Endothelial cell of umbilical vein (primary cell): ENCODE measurements around the gene EFHC1. TPM values are rescaled to one million over a fixed set of nuclear protein-coding genes. Genes with fewer than 3 reads are reported as not detected.

Source experiments
- Bru-seq: library from RNA; stranded (reverse); fragments of 400-500 nt; gene quantifications from one replicate; lab custom pipeline; 2021; lab: Mats Ljungman, UMichigan
- BruChase-seq, 2 experiments: library from RNA; stranded (reverse); fragments of 400-500 nt; gene quantifications; one replicate each; lab custom pipeline; 2021; lab: Mats Ljungman, UMichigan
- BruUV-seq: library from RNA; stranded (reverse); fragments of 400-500 nt; replicated peaks from 2 replicates; lab custom pipeline; 2021; lab: Mats Ljungman, UMichigan
- CTCF ChIA-PET: fragments of 300-600, 350-600 bp; sonication (Branson Sonifier 250); formaldehyde crosslinking; loops from one replicate; lab custom pipeline; 2021; ENCODE audit warnings: antibody characterized with exemption, inconsistent platforms; lab: Charles Lee
- POLR2A ChIA-PET: fragments of 300-600, 350-600 bp; sonication (Branson Sonifier 250); formaldehyde crosslinking; loops from one replicate; lab custom pipeline; 2021; ENCODE audit warnings: antibody characterized with exemption, inconsistent platforms; lab: Charles Lee
- DNase-seq: peaks from one replicate; pipeline ENCODE4 v3.0.0-alpha.2; 2011; ENCODE audit warnings: low read depth, low spot score
- FAIRE-seq: peaks from 2 replicates; lab custom pipeline; 2011; peaks lifted over from hg19 to GRCh38; lab: Jason Lieb, UNC
- H2AFZ ChIP-seq: 2 replicates; pipeline ENCODE4 v1.6.0; 2012; ENCODE audit warnings: low read depth, low read length, control low read depth, inconsistent platforms
- H3K27ac ChIP-seq: 2 replicates; pipeline ENCODE4 v1.5.1; 2011; ENCODE audit warnings: low read depth, mild to moderate bottlenecking, control low read depth, low read length, moderate library complexity; ENCODE audit not compliant: insufficient read depth
- H3K27me3 ChIP-seq, 2 experiments: 2 replicates each; pipeline versions ENCODE4 v1.6.0 to v1.6.1; 2011; ENCODE audit warnings: low read length in 2 of 2, mixed read lengths in 1 of 2; ENCODE audit not compliant: control insufficient read depth in 2 of 2, insufficient read depth in 2 of 2
- H3K36me3 ChIP-seq, 2 experiments: 2 replicates in 1 of 2; 3 replicates in 1 of 2; pipeline ENCODE4 v1.5.1; 2011; ENCODE audit warnings: low read length in 2 of 2, mild to moderate bottlenecking in 1 of 2, moderate library complexity in 1 of 2; ENCODE audit not compliant: control insufficient read depth in 2 of 2, insufficient read depth in 2 of 2; ENCODE audit errors: extremely low read depth in 1 of 2
- H3K4me1 ChIP-seq: 3 replicates; pipeline ENCODE4 v1.5.1; 2011; ENCODE audit warnings: mild to moderate bottlenecking, low read length; ENCODE audit not compliant: control insufficient read depth, insufficient read depth; ENCODE audit errors: extremely low read depth
- H3K4me2 ChIP-seq: 2 replicates; pipeline ENCODE4 v1.6.1; 2011; ENCODE audit warnings: low read length, control low read depth, mixed read lengths; ENCODE audit not compliant: insufficient read depth
- H3K4me3 ChIP-seq, 3 experiments: fragments of 200-600 bp in 1 of 3; sonication (generic), shearing (Covaris generic) in 1 of 3; replicated peaks in 1 of 3; 2 replicates each; pipeline ENCODE4 v1.5.1; 2011 to 2016; ENCODE audit warnings: control low read depth in 3 of 3, low read length in 3 of 3, mild to moderate bottlenecking in 2 of 3, inconsistent platforms in 1 of 3, low read depth in 1 of 3, moderate library complexity in 1 of 3; ENCODE audit not compliant: insufficient read depth in 1 of 3
- H3K79me2 ChIP-seq: 2 replicates; pipeline ENCODE4 v1.6.0; 2012; ENCODE audit warnings: low read length, inconsistent platforms; ENCODE audit not compliant: control insufficient read depth, insufficient read depth
- H3K9ac ChIP-seq: replicated peaks from 2 replicates; pipeline ENCODE3; 2011; ENCODE audit warnings: low read length, control low read depth; ENCODE audit not compliant: insufficient read depth; ENCODE audit errors: extremely low read depth
- H3K9me1 ChIP-seq: replicated peaks from 3 replicates; pipeline ENCODE4 v1.6.0; 2011; ENCODE audit warnings: mild to moderate bottlenecking, low read length; ENCODE audit not compliant: control insufficient read depth, insufficient read depth; ENCODE audit errors: extremely low read depth
- H3K9me3 ChIP-seq: replicated peaks from 2 replicates; pipeline ENCODE4 v1.5.1; 2012; ENCODE audit warnings: low read length, inconsistent platforms; ENCODE audit not compliant: control insufficient read depth, insufficient read depth
- H4K20me1 ChIP-seq: replicated peaks from 2 replicates; pipeline ENCODE3; 2011; ENCODE audit warnings: mild to moderate bottlenecking, low read length; ENCODE audit not compliant: control insufficient read depth, insufficient read depth; ENCODE audit errors: extremely low read depth
- EZH2 ChIP-seq: IDR thresholded peaks from 2 replicates; pipeline ENCODE4 v1.6.1; 2012; ENCODE audit warnings: borderline replicate concordance, low read depth, mild to moderate bottlenecking, moderate library complexity, low read length, inconsistent platforms; ENCODE audit not compliant: severe bottlenecking
- FOS ChIP-seq: IDR thresholded peaks from 2 replicates; pipeline ENCODE4 v1.6.1; 2011; ENCODE audit warnings: mild to moderate bottlenecking, low read length, moderate library complexity, borderline replicate concordance; ENCODE audit not compliant: insufficient read depth
- GATA2 ChIP-seq: IDR thresholded peaks from 2 replicates; pipeline ENCODE4 v1.7.0; 2011; ENCODE audit warnings: low read depth, mild to moderate bottlenecking, moderate library complexity, mixed read lengths, low read length; ENCODE audit not compliant: insufficient read length, insufficient read depth
- JUN ChIP-seq: IDR thresholded peaks from 2 replicates; pipeline ENCODE4 v1.6.1; 2011; ENCODE audit warnings: borderline replicate concordance, low read depth; ENCODE audit not compliant: insufficient read length, insufficient read depth
- MYC ChIP-seq: IDR thresholded peaks from one replicate; pipeline ENCODE4 v1.6.1; 2011; ENCODE audit warnings: mild to moderate bottlenecking, low read depth, low read length
- POLR2A ChIP-seq: IDR thresholded peaks from 2 replicates; pipeline ENCODE4 v1.6.1; 2012; ENCODE audit warnings: low read depth, mild to moderate bottlenecking, control low read depth, low read length
- POLR2AphosphoS5 ChIP-seq: IDR thresholded peaks from 2 replicates; pipeline ENCODE4 v1.6.1; 2012; ENCODE audit warnings: low read depth, mild to moderate bottlenecking, control low read depth, low read length, moderate library complexity; ENCODE audit not compliant: insufficient read depth
- dilution Hi-C: fragments of 300-500 bp; cut with MboI; formaldehyde crosslinking; loops from one replicate; pipeline ENCODE4 v1.15.0; 2019; ENCODE audit warnings: low sequenced_read_pairs; ENCODE audit not compliant: extremely low pct_ligation_motif_present
- intact Hi-C: fragments of 100-400 bp; cut with micrococcal nuclease; formaldehyde crosslinking; loops from one replicate; pipeline ENCODE4 v1.10.0; 2022
- long read RNA-seq: library from polyadenylated mRNA; stranded (forward); transcript quantifications from one replicate; pipeline ENCODE4 v2.0.0, GENCODE V29; 2021
- polyA minus RNA-seq, 3 experiments: library from RNA; depleted of rRNA, polyadenylated mRNA; stranded (reverse); fragments of >200 nt; gene quantifications; 1 replicate in 1 of 3; 2 replicates in 2 of 3; pipeline ENCODE4 v1.2.3, GENCODE V29; 2011
- polyA plus RNA-seq, 4 experiments: library from polyadenylated mRNA; depleted of rRNA in 3 of 4; stranded (reverse) in 3 of 4; unstranded in 1 of 4; fragments of >200 nt; gene quantifications; 2 replicates each; pipeline versions ENCODE4 v1.2.1 to v1.2.3, GENCODE V29; 2011 to 2012; ENCODE audit warnings: missing spikeins in 1 of 4
- total RNA-seq: library from RNA; stranded (reverse); gene quantifications from 2 replicates; pipeline ENCODE4 v1.2.3, GENCODE V29; 2021
- TF ChIP-seq, protein P1 (sequence below), 2 donors: IDR thresholded peaks; 1 replicate in 1 of 2; 2 replicates in 1 of 2; pipeline ENCODE4 v1.5.1; 2011; ENCODE audit warnings: low read length in 2 of 2, mild to moderate bottlenecking in 2 of 2, moderate library complexity in 2 of 2, control low read depth in 1 of 2, inconsistent platforms in 1 of 2, low read depth in 1 of 2; ENCODE audit not compliant: insufficient read depth in 1 of 2; ENCODE audit errors: extremely low read depth in 1 of 2
- TF ChIP-seq, protein P2 (sequence below): IDR thresholded peaks from 2 replicates; pipeline ENCODE4 v1.6.1; 2011; ENCODE audit not compliant: insufficient read depth, insufficient read length

Gene EFHC1, protein sequence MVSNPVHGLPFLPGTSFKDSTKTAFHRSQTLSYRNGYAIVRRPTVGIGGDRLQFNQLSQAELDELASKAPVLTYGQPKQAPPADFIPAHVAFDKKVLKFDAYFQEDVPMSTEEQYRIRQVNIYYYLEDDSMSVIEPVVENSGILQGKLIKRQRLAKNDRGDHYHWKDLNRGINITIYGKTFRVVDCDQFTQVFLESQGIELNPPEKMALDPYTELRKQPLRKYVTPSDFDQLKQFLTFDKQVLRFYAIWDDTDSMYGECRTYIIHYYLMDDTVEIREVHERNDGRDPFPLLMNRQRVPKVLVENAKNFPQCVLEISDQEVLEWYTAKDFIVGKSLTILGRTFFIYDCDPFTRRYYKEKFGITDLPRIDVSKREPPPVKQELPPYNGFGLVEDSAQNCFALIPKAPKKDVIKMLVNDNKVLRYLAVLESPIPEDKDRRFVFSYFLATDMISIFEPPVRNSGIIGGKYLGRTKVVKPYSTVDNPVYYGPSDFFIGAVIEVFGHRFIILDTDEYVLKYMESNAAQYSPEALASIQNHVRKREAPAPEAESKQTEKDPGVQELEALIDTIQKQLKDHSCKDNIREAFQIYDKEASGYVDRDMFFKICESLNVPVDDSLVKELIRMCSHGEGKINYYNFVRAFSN
- total RNA-seq (14.6 and 21.1 TPM in 2 replicates), polyA plus RNA-seq (17.6 and 18.5 TPM in 2 replicates), polyA minus RNA-seq (20.2 and 30.2 TPM in 2 replicates), Bru-seq, nascent RNA (percentile 50 among the genes with signal in this experiment), BruChase-seq, experiment 1, labeled RNA remaining after a 6-hour chase (percentile 44 among the genes with signal in this experiment), BruChase-seq, experiment 2, labeled RNA remaining after a 2-hour chase (percentile 50 among the genes with signal in this experiment)
- polyA plus RNA-seq (2011; cell fraction: cytosol; rRNA removed) = 12.6 and 14.3 TPM in 2 replicates
- 163 and 195 TPM in 2 replicates for polyA plus RNA-seq (2011; cell fraction: nucleus; rRNA removed)
- polyA plus RNA-seq (2012) = 14.4 and 19.0 TPM in 2 replicates
- 4.7 TPM for polyA minus RNA-seq (2011; cell fraction: cytosol; rRNA and poly(A)+ RNA removed)
- polyA minus RNA-seq (2011; cell fraction: nucleus; rRNA and poly(A)+ RNA removed) = 29.8 and 40.7 TPM in 2 replicates
- long read RNA-seq, full-length matches to known transcripts = 20 of 42 reads
- long read RNA-seq, partial matches to known transcripts = 7 of 42 reads
- long read RNA-seq, other reads (novel, unspliced or antisense) = 15 of 42 reads

DNA sequence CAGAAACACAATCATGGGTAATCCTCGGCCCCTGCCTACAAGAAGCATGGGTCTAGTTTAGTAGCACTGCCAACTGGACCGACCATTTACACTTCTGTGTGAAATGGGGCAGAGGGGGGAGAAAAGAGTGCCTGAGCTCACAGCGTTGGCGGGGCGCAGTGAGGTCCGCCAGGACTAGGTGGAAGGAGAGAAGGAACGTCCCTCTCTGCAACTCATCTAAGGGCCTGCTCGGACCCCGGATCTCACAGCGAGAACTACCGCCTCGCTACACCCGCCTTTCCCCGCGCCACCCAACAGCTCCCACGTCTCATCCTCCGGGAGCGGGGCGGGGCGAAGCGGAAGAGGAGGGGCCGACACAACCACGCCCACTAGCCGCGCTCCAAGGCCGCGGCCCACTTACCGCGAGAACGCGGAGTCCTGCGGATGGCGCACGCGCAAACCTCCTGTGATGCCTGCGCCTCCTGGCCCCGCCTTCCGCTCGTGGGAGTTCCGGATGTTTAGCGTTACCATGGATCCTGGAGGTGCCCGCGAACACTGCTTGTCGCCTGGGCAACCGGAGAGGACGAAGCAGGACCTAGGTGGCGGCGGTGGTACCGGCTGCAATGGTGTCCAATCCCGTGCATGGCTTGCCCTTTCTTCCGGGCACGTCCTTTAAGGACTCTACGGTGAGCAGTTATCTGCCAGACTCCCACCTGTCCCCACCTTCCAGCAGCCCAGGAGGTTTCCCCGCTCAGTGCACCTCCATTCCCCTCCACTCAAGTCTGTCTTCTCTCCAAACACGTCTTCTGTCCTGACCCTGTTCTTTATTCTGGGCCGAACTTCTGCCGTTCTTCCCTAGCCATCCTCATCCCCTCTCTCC lies at the start of gene EFHC1:
Gene EFHC1 (plus strand): TSS at position 534 of the 859 bp plus-strand sequence. CDS start 69 bp downstream, at position 603.
- ChIA-PET POLR2A (interaction anchor here (0.7 to 1.0 kb wide), 2 partner anchors 87 to 506 kb away, joined by 3 to 4 read pairs; no protein-coding TSS in a partner anchor), CTCF (interaction anchor here (0.6 to 6.4 kb wide), 14 partner anchors 12 to 243 kb away, joined by 3 to 50 read pairs (median 5); partner anchors contain the start of gene TRAM2)
- Histone ChIP-seq H4K20me1 (no peaks in the 10 kb centered on the region), H3K9ac (peak within 1 kb of the TSS; percentile 88), H3K9me3 (no peaks in the 10 kb centered on the region), H3K4me2 (peak within 1 kb of the TSS; percentile 81), H3K27ac (peak within 1 kb of the TSS; percentile 84), H2AFZ (peak within 1 kb of the TSS; percentile 74), H3K9me1 (no peaks in the 10 kb centered on the region), H3K79me2 (no peaks in the 10 kb centered on the region), H3K36me3 (no peaks in the 10 kb centered on the region), H3K4me1 (peaks cover 75% of the 10 kb centered on the region), H3K27me3 (no peaks in the 10 kb centered on the region), H3K4me3 (peak within 1 kb of the TSS; percentile 29 to 73 (median 72))
- peak; percentile 90 for FAIRE-seq
- dilution Hi-C loops (loop anchor here (25.0 kb wide), 1 partner anchor 117 kb away; no protein-coding TSS in a partner anchor), intact Hi-C loops (loop anchor here (1.0 to 10.0 kb wide), 6 partner anchors 69 to 465 kb away; no protein-coding TSS in a partner anchor)
- no peak for TF ChIP-seq JUN
- TF ChIP-seq, protein P1, sequence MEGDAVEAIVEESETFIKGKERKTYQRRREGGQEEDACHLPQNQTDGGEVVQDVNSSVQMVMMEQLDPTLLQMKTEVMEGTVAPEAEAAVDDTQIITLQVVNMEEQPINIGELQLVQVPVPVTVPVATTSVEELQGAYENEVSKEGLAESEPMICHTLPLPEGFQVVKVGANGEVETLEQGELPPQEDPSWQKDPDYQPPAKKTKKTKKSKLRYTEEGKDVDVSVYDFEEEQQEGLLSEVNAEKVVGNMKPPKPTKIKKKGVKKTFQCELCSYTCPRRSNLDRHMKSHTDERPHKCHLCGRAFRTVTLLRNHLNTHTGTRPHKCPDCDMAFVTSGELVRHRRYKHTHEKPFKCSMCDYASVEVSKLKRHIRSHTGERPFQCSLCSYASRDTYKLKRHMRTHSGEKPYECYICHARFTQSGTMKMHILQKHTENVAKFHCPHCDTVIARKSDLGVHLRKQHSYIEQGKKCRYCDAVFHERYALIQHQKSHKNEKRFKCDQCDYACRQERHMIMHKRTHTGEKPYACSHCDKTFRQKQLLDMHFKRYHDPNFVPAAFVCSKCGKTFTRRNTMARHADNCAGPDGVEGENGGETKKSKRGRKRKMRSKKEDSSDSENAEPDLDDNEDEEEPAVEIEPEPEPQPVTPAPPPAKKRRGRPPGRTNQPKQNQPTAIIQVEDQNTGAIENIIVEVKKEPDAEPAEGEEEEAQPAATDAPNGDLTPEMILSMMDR (IDR thresholded peaks at IDR 0.05; ENCODE audit: extremely low read depth in 1 of 2, insufficient read depth in 1 of 2, low read depth in 1 of 2, low read length in 2 of 2) = no peak
- peak; percentile 96 for TF ChIP-seq POLR2A
- TF ChIP-seq GATA2 = no peak
- TF ChIP-seq MYC = no peak
- TF ChIP-seq, protein P2, sequence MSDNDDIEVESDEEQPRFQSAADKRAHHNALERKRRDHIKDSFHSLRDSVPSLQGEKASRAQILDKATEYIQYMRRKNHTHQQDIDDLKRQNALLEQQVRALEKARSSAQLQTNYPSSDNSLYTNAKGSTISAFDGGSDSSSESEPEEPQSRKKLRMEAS = peak; percentile 70
- peak; percentile 97 for TF ChIP-seq POLR2AphosphoS5
- TF ChIP-seq EZH2 = no peak
- TF ChIP-seq FOS = no peak
- peak; percentile 98 for DNase-seq
- no TSS peak for BruUV-seq
